Uterus (tissue), 2 donors: ENCODE measurements around the gene WWOX.

Experiments
- CTCF ChIP-seq, 4 experiments: fragments of 200-600 bp in 2 of 4; fragments of 450-650 bp in 2 of 4; sonication (generic) in 2 of 4; IDR thresholded peaks; one replicate each; pipeline ENCODE4 v1.5.1; 2016 to 2019; ENCODE audit warnings: antibody characterized with exemption in 4 of 4, mild to moderate bottlenecking in 2 of 4, moderate library complexity in 1 of 4
- POLR2A ChIP-seq, 2 donors: fragments of 450-650 bp; IDR thresholded peaks; one replicate each; pipeline ENCODE4 v1.6.1; 2016; ENCODE audit warnings: antibody characterized with exemption in 2 of 2, mild to moderate bottlenecking in 1 of 2, moderate library complexity in 1 of 2

GRCh38 chr16:78215222-78215621 is 115.8 kb downstream of the WWOX start:
- TF ChIP-seq CTCF (IDR thresholded peaks at IDR 0.05) (no peak), POLR2A (IDR thresholded peaks at IDR 0.05) (no peak)
